SK-N-SH treated with all-trans-retinoic acid at 6 μM for 48 hours (cell line): ENCODE results near the gene GRIA2.

Source experiments
- ATAC-seq: fragments of 200-7000 bp; cut with Tn5 transposase; 3 replicates; pipeline ENCODE4 v1.9.1; 2020; ENCODE audit warnings: mild to moderate bottlenecking, moderate library complexity
- BACH2 ChIP-seq: fragments of 250-450 bp; sonication (Bioruptor Pico); IDR thresholded peaks from 2 replicates; pipeline ENCODE4 v1.9.0; 2021; ENCODE audit warnings: mild to moderate bottlenecking, borderline replicate concordance
- CSDC2 ChIP-seq: fragments of 250-450 bp; sonication (Bioruptor Pico); IDR thresholded peaks from 2 replicates; pipeline ENCODE4 v1.5.0; 2020; ENCODE audit warnings: mild to moderate bottlenecking, moderate library complexity
- ESRRG ChIP-seq: fragments of 250-450 bp; sonication (Bioruptor Pico); IDR thresholded peaks from 2 replicates; pipeline ENCODE4 v1.6.1; 2021; ENCODE audit warnings: mild to moderate bottlenecking
- GLIS3 ChIP-seq: fragments of 250-450 bp; sonication (Bioruptor Pico); IDR thresholded peaks from 2 replicates; pipeline ENCODE4 v1.5.0; 2020; ENCODE audit warnings: mild to moderate bottlenecking, moderate library complexity
- ISL1 ChIP-seq: fragments of 250-450 bp; sonication (Bioruptor Pico); IDR thresholded peaks from 2 replicates; pipeline ENCODE4 v2.1.2; 2022; ENCODE audit warnings: mild to moderate bottlenecking, moderate library complexity
- OSR1 ChIP-seq: fragments of 250-450 bp; sonication (Bioruptor Pico); IDR thresholded peaks from 2 replicates; pipeline ENCODE4 v1.8.0; 2022; ENCODE audit warnings: moderate library complexity, mild to moderate bottlenecking, inconsistent platforms
- PPARA ChIP-seq: fragments of 250-450 bp; sonication (Bioruptor Pico); IDR thresholded peaks from 2 replicates; pipeline ENCODE4 v1.5.0; 2020; ENCODE audit warnings: mild to moderate bottlenecking, borderline replicate concordance
- SNAI2 ChIP-seq: fragments of 250-450 bp; sonication (Bioruptor Pico); IDR thresholded peaks from 2 replicates; pipeline ENCODE4 v1.5.0; 2020; ENCODE audit warnings: mild to moderate bottlenecking, moderate library complexity
- TCF4 ChIP-seq: fragments of 250-450 bp; sonication (Bioruptor Pico); IDR thresholded peaks from 2 replicates; pipeline ENCODE4 v1.8.0; 2021; ENCODE audit warnings: mild to moderate bottlenecking, moderate library complexity, borderline replicate concordance
- TOX ChIP-seq: fragments of 250-450 bp; sonication (Bioruptor Pico); IDR thresholded peaks from 2 replicates; pipeline ENCODE4 v1.8.0; 2021; ENCODE audit warnings: mild to moderate bottlenecking, moderate library complexity, borderline replicate concordance
- ZC3H10 ChIP-seq: fragments of 250-450 bp; sonication (Bioruptor Pico); IDR thresholded peaks from 2 replicates; pipeline ENCODE4 v1.5.1; 2021; ENCODE audit warnings: mild to moderate bottlenecking, moderate library complexity
- ZFP3 ChIP-seq: fragments of 250-450 bp; sonication (Bioruptor Pico); IDR thresholded peaks from 2 replicates; pipeline ENCODE4 v1.5.0; 2020; ENCODE audit warnings: mild to moderate bottlenecking, moderate library complexity
- ZNF565 ChIP-seq: fragments of 450-650 bp; formaldehyde crosslinking; conservative IDR thresholded peaks from 2 replicates; pipeline ENCODE4 v1.5.0; 2020; ENCODE audit warnings: low read depth, mild to moderate bottlenecking, moderate library complexity
- ZNF70 ChIP-seq: fragments of 450-650 bp; formaldehyde crosslinking; IDR thresholded peaks from 2 replicates; pipeline ENCODE4 v1.5.0; 2020; ENCODE audit warnings: mild to moderate bottlenecking, moderate library complexity
- ZNF8 ChIP-seq: fragments of 450-650 bp; formaldehyde crosslinking; IDR thresholded peaks from 2 replicates; pipeline ENCODE4 v1.5.0; 2020; ENCODE audit warnings: mild to moderate bottlenecking, moderate library complexity
- TF ChIP-seq, protein P1 (sequence below): fragments of 250-450 bp; sonication (Bioruptor Pico); IDR thresholded peaks from 2 replicates; pipeline ENCODE4 v1.5.0; 2020; ENCODE audit warnings: mild to moderate bottlenecking, moderate library complexity
- TF ChIP-seq, protein P2 (sequence below): fragments of 250-450 bp; sonication (Bioruptor Pico); IDR thresholded peaks from 2 replicates; pipeline ENCODE4 v1.5.1; 2020; ENCODE audit warnings: low read depth, mild to moderate bottlenecking, moderate library complexity
- TF ChIP-seq, protein P3 (sequence below): fragments of 250-450 bp; sonication (Bioruptor Pico); IDR thresholded peaks from 2 replicates; pipeline ENCODE4 v1.8.0; 2020; ENCODE audit warnings: mild to moderate bottlenecking, moderate library complexity, borderline replicate concordance
- TF ChIP-seq, protein P4 (sequence below): fragments of 250-450 bp; sonication (Bioruptor Pico); IDR thresholded peaks from 2 replicates; pipeline ENCODE4 v1.8.0; 2021; ENCODE audit warnings: low read depth, mild to moderate bottlenecking, moderate library complexity, borderline replicate concordance
- TF ChIP-seq, protein P5 (sequence below): fragments of 250-450 bp; sonication (Bioruptor Pico); IDR thresholded peaks from 2 replicates; pipeline ENCODE4 v1.5.1; 2021; ENCODE audit warnings: mild to moderate bottlenecking, moderate library complexity

Gene GRIA2

DNA sequence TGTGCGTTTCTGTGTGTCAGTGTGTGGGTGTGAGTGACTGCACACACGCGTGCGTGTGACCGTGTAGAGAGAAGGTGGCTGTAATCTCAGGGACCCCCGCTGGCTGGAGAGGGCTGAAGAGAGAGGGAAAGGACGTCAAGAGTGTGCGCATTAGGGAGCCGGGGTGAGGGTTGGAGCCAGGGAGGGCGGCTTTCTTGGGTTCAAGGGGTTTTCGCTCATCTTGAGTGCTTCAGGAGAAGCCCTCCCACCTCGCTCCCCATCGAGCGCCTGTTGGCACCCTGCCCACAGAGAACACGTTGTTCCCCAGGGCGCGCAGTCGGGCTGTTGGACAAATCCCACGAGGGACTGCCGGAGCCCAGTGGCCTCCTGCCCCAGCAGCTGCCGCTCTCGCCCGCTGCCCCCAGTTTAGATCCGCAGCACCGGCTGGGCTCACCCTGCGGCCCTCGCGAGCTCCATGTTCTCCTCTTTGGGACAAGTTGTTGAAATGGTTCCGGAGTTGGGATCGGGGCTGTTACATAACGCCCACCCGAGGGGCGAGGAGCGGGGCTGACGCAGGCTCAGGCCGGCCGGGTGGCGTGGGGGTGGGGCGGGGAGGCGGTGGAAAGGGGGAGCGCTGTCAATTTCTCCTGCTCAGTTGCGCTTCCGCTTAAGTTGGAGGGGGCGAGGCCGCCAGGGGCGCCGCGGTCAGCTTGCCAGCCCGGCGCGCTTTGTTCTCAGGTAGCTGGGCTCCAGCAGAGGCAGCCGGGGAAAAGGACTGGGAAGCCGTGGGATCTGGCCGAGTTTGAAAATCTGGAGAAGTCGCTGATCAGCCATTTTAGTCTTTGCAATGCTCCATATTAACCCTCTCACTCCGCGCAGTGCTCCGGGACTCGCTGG is 1.6 kb downstream of the GRIA2 start (continued):
- TF ChIP-seq, protein P1, sequence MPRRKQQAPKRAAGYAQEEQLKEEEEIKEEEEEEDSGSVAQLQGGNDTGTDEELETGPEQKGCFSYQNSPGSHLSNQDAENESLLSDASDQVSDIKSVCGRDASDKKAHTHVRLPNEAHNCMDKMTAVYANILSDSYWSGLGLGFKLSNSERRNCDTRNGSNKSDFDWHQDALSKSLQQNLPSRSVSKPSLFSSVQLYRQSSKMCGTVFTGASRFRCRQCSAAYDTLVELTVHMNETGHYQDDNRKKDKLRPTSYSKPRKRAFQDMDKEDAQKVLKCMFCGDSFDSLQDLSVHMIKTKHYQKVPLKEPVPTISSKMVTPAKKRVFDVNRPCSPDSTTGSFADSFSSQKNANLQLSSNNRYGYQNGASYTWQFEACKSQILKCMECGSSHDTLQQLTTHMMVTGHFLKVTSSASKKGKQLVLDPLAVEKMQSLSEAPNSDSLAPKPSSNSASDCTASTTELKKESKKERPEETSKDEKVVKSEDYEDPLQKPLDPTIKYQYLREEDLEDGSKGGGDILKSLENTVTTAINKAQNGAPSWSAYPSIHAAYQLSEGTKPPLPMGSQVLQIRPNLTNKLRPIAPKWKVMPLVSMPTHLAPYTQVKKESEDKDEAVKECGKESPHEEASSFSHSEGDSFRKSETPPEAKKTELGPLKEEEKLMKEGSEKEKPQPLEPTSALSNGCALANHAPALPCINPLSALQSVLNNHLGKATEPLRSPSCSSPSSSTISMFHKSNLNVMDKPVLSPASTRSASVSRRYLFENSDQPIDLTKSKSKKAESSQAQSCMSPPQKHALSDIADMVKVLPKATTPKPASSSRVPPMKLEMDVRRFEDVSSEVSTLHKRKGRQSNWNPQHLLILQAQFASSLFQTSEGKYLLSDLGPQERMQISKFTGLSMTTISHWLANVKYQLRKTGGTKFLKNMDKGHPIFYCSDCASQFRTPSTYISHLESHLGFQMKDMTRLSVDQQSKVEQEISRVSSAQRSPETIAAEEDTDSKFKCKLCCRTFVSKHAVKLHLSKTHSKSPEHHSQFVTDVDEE (CRISPR knock-in tag), result no peak
- no peak for TF ChIP-seq OSR1 (CRISPR knock-in tag)
- no peak for TF ChIP-seq GLIS3 (CRISPR knock-in tag)
- no peak for TF ChIP-seq SNAI2 (CRISPR knock-in tag)
- no peak for TF ChIP-seq BACH2 (CRISPR knock-in tag)

DNA sequence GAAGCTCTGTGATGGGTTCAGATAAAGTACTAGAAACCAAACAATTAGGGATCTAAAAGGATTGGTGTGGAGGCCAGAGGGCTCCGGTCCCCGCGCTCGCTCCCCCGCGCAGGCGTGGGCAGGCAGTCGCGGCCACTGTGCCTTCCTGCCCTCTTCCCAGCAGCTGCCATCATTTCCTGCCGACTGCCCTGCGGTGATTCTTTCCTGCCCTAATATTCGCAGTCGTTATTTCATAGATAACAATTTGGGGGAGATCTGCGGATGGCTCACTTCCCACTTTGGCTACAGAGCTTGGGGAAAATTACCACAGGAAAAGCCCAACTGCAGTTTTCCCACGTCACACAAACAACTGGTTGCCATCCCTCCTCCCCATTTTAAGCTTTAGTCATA is 2.2 kb downstream of the GRIA2 start:
- ATAC-seq, result no peak; the same call in 2 of the 3 replicates
- TF ChIP-seq ZNF8 (no peak), OSR1 (CRISPR knock-in tag) (no peak), ISL1 (CRISPR knock-in tag) (no peak), BACH2 (CRISPR knock-in tag) (no peak), ZFP3 (CRISPR knock-in tag) (no peak)

DNA sequence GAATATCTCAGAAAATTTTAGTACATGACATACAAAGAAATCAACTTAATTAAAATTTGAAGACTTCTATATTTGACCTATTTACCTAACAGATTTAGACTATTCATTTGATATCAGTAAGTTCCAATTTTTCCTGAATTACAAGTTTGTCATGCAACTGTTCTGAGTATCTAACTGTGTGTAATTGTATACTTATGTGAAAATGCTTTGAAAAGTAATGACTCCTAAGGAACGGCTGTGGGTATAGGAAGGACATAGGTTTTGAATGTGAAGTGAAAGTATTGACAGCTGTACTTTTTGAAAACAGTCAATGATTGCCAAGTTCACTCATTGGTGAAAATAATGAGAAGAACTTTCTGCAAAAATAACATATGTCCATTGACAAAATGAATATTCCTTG is 2.9 kb downstream of the GRIA2 start:
- no peak for ATAC-seq
- TF ChIP-seq, protein P2, sequence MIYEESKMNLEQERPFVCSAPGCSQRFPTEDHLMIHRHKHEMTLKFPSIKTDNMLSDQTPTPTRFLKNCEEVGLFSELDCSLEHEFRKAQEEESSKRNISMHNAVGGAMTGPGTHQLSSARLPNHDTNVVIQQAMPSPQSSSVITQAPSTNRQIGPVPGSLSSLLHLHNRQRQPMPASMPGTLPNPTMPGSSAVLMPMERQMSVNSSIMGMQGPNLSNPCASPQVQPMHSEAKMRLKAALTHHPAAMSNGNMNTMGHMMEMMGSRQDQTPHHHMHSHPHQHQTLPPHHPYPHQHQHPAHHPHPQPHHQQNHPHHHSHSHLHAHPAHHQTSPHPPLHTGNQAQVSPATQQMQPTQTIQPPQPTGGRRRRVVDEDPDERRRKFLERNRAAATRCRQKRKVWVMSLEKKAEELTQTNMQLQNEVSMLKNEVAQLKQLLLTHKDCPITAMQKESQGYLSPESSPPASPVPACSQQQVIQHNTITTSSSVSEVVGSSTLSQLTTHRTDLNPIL, result no peak
- TF ChIP-seq, protein P3, sequence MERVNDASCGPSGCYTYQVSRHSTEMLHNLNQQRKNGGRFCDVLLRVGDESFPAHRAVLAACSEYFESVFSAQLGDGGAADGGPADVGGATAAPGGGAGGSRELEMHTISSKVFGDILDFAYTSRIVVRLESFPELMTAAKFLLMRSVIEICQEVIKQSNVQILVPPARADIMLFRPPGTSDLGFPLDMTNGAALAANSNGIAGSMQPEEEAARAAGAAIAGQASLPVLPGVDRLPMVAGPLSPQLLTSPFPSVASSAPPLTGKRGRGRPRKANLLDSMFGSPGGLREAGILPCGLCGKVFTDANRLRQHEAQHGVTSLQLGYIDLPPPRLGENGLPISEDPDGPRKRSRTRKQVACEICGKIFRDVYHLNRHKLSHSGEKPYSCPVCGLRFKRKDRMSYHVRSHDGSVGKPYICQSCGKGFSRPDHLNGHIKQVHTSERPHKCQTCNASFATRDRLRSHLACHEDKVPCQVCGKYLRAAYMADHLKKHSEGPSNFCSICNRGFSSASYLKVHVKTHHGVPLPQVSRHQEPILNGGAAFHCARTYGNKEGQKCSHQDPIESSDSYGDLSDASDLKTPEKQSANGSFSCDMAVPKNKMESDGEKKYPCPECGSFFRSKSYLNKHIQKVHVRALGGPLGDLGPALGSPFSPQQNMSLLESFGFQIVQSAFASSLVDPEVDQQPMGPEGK (CRISPR knock-in tag), result no peak
- TF ChIP-seq SNAI2 (CRISPR knock-in tag) (no peak), CSDC2 (no peak), TOX (CRISPR knock-in tag) (no peak), ZNF70 (CRISPR knock-in tag) (no peak), ESRRG (CRISPR knock-in tag) (no peak), PPARA (no peak), TCF4 (no peak), ZNF8 (no peak), ZNF565 (CRISPR knock-in tag) (no peak), BACH2 (CRISPR knock-in tag) (no peak), ZC3H10 (no peak), ZFP3 (CRISPR knock-in tag) (no peak), ISL1 (CRISPR knock-in tag) (no peak), OSR1 (CRISPR knock-in tag) (no peak)
- TF ChIP-seq, protein P4, sequence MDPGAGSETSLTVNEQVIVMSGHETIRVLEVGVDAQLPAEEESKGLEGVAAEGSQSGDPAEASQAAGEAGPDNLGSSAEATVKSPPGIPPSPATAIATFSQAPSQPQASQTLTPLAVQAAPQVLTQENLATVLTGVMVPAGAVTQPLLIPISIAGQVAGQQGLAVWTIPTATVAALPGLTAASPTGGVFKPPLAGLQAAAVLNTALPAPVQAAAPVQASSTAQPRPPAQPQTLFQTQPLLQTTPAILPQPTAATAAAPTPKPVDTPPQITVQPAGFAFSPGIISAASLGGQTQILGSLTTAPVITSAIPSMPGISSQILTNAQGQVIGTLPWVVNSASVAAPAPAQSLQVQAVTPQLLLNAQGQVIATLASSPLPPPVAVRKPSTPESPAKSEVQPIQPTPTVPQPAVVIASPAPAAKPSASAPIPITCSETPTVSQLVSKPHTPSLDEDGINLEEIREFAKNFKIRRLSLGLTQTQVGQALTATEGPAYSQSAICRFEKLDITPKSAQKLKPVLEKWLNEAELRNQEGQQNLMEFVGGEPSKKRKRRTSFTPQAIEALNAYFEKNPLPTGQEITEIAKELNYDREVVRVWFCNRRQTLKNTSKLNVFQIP, result no peak
- TF ChIP-seq, protein P5, sequence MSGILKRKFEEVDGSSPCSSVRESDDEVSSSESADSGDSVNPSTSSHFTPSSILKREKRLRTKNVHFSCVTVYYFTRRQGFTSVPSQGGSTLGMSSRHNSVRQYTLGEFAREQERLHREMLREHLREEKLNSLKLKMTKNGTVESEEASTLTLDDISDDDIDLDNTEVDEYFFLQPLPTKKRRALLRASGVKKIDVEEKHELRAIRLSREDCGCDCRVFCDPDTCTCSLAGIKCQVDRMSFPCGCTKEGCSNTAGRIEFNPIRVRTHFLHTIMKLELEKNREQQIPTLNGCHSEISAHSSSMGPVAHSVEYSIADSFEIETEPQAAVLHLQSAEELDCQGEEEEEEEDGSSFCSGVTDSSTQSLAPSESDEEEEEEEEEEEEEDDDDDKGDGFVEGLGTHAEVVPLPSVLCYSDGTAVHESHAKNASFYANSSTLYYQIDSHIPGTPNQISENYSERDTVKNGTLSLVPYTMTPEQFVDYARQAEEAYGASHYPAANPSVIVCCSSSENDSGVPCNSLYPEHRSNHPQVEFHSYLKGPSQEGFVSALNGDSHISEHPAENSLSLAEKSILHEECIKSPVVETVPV, result no peak
